ENCODE data around the gene DNAH8.
A peak's percentile ranks its signal among the peaks of the same experiment; 100 is the strongest.
"Not testable (repeated sequence)": the region's sequence is repeated elsewhere in the genome, so short reads cannot be mapped to it uniquely, and the experiment has no call there.

The DNAH8 gene

DNA sequence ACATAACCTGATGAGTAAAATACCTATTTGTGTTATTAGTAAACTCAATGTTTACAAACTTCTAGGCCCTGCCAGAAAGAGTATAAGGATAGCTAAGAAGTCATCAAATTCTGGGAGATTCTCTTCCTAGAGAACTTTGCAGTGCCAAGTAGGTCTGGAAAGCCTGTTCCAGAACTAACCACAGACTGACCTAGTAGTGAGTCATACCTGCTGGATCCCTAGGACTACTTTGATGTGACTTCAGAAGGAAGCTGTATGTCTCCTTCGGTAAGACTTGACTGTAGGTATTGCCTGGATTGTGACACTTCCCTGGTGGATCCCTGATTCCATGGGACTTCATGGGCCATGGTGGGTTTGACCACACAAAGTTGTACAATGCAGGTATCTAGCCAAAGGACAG, 131.7 kb downstream of the DNAH8 start:
- no peak for DNase-seq

DNA sequence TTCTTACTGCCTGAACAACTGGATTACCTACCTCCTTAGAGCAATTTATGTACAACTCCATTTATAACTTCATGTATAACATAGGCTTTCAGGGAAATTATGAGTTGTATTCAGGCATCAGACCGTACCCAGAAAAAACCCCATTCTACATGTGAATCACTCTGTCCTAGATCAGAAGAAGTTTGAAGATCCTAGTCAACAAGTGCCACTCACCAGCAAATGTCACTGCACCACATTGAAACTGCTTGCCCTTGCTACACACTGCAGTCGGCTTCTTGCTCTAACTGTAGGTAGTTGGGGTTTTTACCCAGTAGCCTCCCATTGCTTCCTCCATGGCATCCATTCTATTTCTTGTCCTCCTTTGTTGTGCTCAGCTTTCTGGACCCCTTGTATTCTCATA, 132.4 kb downstream of the DNAH8 start:
- no peak for DNase-seq

DNA sequence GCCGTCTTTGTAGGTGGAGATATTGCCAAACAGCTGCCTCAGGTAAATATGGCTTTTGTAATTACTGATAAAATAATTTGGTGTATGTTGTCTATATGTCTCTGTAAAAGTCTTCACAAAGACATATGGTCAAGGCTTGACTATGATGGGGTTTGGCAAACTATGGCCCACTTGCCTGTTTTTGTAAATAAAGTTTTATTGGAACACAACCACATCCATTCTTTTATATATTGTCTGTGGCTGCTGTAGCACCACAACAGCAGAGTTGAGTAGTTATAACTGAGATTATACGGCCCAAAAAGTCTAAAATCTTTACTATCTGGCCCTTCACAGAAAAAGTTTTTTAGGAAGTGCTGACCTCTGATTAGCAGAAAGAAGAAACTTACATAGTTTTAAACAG, 133.6 kb downstream of the DNAH8 start:
- no peak for DNase-seq

DNA sequence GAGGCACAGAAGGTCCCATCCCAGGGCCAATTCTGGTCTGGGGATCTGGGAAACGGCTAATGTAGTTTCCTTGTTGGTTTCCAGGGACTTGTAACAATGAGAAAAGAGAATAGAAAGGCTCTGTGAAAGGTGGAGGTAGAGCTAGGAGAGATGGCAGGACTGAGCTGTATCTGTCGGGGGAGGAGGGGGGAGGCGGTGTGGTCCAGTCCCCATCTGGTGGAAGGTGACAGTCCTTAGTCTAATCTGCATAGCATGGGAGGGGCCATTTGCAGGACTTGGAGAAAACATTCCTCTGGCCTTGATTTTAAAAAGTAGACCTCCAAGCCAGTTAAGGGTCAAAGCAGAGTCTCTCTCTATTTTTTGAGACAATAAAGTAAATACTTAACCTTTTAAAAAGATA, 137.1 kb downstream of the DNAH8 start:
- DNase-seq = no peak

DNA sequence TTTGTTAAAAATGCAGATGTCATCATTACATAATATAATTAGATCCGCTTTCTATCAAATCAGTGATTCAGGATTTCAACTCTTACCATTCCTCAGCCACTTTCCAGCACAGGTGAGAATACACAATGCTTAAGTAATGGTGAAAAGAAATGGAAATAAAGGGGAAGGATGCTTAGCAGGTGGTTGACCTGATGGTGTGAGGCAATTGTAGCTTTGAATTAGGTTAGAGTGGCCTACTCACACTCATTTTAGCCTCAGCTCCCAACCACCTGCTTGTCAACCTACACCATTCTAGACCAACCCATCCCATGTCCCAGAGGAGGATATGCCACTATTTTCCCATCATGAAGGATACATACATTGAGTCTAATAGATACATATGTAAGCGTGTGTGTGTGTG, 138.1 kb downstream of the DNAH8 start:
- DNase-seq = no peak

DNA sequence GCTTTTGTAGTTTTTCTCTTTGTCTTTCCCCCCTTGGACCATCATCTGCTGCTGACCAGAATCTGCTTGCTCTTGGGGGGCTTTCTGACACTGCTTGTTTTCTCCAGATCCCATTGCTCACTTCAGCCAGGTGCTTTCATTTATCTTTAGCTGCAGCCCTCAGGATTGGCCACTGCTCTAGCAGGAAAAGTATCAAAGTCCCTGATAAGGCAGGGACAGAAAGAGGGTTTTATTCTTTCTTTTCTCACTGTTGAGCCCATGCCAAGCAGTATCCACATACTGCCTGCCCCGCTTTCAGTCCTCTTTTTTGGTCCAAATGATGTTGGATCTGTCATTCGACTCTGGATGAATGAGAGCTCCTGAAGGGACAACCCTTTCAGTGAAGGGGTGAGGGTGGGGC, 141.4 kb downstream of the DNAH8 start:
- DNase-seq = no peak

DNA sequence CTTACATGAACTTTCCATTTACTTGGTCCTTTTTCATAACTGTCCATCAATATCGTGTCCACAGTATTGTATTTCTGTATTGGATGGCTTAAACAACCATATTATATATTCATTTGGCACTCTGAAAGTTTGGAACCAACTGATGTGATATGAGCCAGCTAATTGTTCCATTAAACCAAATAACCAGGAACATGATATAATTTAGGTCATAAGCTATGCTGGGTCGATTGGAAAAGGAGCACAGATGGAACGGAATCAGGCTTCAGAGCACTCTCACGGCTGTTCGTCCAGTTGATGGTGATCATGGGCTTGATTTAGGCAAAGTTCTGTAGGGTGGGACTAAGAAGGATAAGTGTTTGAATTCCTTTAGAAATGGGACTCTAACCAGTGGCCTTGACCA, 142.7 kb downstream of the DNAH8 start:
- DNase-seq = no peak

DNA sequence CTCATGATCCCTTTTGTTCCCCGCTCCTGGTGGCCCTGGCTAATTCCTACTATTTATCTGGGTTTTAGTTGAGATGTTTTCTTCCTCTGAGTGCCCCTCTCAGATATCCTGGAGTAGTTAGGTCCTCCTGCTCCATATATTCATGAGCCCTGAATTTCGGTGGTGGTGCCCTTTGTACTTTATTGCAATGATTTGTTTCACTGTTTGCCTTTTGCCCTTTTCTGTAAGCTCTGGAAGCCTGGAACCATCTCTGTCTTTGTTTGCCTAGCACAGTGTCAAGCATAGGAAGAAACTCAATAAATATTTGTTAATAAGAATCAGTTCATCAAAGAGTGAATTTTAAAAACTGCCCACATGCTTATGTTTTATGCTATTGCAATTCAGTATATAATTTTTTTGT, 144.9 kb downstream of the DNAH8 start:
- no peak for DNase-seq

DNA sequence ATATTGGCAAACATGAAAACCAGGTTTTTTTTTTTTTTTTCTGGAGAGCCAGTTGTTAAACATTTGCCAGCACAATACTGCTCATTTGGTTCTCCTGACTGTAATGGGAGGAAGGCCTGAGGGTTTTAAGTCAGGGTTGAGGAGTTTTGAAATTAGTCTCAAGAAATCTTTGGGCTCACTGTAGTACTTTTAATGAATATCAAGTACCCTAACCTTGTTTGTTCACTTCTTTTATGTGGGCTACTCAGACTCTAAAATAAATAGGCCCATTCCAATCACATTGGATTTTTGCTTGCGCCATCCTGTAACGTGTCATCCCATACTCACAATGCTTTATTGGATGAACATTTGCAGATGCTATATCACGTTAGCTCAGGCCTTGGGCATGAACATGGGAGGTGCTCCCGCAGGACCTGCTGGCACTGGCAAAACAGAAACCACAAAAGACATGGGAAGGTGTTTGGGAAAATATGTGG, 146.9 kb downstream of the DNAH8 start:
- peak; percentile 16 for DNase-seq

DNA sequence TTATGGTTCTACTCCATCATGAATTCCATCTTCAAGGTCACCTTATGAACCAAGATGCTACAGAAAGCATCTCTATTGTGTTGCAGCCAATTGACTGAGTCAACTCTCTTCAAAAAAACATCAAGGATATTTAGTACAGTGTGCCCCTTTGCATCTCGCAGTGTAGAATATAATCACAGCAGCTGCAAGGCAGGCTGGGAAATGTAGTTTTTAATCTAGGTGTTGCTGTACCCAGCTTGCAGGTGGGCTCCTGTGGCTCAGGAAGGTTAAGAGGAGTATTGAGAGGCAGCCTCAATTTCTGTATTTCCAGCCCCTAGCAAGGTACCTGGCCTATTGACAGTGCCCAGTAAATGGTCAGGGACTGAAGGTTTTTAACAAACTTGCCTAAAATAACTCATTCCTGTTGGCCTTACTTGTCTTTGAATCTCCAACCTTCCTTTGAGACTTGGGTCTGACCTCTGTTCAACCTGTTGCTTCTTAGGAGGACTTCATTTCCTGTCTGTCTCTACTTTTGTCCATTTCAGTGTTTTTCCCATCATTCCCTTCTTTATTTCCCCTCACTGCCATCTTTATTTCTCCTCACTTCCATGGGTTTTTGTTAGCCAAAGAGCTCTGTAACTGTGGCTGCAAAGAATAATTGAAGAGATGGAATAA, 150.5 kb downstream of the DNAH8 start:
- no peak for DNase-seq

DNA sequence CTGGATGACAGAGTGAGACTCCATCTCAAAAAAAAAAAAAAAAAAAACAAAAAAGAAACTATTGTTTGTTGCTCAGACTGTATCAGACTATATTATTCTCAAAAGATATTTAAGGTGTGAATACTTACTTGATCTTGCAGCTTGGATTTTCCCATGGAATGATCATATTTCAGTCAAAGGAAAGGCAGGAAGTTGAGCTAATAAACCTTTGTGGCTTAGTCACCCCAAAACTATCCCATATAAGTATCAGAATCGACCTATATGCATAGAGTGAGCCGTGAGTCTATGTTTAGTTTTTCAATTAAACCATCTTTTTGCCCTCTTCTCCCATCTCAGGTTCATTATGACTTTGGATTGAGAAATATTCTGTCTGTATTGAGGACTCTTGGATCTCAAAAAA, 152.6 kb downstream of the DNAH8 start:
- DNase-seq = no peak

DNA sequence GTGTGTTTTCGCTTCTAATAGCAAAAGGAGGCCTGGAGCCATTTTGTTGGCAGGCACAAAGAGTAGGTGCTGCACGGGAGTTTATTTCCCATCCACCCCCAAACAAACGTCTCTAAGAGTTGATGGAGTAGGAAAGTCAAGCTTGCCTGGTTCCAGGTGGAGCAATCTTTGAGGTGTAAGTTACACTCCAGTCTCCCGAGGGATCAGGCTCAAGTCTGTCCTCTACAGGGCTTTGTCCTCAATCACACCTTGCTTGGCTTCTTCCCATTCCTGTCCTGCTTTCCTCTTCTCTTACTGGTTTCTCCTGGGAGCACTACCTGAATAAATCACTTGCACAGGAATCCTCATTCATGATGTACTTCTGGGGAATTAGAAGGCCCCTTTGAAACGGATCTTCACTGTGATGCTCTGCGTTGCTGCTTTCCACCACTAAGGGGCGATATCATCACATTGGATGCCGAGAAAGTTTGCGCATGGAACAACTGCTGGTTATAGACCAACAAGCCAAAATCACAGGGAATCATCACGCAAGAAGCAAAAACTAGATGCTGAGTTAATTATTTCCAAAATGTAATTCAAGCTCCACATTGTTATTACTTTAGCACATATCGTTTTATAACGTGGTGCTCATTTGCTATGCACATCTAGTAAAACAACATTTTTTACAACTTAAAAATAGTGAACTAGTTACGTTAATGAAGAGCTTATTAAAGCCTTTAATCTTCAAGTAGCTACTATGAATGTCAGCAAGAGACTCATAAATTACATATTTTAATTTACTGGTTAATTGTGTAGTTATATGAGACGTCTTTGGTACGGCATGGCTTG, 156.8 kb downstream of the DNAH8 start:
- DNase-seq = peak; percentile 88

DNA sequence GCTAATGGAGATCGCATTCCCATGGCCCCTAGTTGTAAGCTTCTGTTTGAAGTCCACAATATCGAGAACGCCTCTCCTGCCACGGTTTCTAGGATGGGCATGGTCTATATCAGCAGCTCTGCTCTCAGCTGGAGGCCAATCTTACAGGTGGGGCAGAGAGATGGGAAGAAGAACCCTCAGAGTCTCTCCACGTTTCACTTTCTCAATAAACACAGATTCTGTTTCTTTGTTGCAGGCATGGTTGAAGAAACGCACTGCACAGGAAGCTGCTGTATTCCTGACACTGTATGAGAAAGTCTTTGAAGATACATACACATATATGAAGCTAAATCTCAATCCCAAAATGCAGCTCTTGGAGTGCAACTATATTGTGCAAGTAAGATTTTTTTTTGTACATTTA, 157.9 kb downstream of the DNAH8 start:
- no peak for DNase-seq

DNA sequence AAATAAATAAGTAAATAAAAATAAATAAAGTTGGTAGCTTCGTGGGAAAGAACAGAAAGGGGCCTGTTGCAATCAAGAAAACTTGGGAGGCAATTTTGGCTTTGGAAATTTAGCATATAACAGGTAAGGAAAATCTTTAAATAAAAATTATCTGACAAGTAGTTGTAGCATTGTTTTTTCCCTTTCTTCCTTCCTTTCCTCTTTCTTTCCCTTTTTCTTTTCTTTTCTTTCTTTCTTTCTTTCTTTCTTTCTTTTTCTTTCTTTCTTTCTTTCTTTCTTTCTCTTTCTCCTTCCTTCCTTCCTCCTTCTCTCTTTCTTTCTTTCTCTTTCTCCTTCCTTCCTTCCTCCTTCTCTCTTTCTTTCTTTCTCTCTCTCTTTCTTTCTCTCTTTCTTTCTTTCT, 158.7 kb downstream of the DNAH8 start:
- DNase-seq = not testable (repeated sequence)

DNA sequence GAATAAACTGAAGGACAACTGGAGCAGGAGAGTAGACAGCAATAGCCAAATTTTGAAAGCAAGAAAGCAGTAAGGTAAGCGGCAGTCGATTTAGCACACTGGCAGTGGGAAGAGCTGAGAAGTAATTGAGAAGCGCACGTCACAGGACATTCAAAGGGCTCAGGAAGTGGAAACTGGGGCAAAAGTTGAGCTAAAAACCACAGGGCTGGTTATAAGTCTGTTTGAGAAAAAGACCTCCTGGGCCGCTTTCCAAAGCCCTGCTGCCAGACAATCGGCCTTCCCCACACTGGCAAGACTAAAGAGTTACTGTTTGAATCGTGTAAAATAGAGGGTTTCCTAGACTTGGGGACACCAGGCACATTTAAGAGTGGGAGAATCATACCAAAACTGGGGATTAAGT, 161.4 kb downstream of the DNAH8 start:
- no peak for DNase-seq

DNA sequence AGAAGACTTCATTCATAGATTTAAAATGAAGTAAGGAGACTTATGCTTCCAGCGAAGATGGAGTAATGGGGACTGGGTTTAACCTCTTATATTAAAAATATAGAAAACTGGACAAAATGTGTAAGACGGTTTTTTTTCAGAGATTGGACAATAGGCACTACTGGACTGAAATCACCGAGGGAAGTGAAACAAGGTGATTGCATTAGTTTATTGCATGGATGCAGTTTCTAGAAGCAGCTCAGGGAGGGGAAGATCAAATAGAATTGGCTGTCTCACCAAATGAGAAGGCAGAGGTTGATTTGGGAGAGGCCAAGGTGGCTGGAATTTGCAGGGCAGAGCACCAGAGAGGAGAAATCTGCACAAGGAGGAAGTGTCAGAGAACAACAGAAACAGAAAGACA, 162.6 kb downstream of the DNAH8 start:
- DNase-seq = no peak

DNA sequence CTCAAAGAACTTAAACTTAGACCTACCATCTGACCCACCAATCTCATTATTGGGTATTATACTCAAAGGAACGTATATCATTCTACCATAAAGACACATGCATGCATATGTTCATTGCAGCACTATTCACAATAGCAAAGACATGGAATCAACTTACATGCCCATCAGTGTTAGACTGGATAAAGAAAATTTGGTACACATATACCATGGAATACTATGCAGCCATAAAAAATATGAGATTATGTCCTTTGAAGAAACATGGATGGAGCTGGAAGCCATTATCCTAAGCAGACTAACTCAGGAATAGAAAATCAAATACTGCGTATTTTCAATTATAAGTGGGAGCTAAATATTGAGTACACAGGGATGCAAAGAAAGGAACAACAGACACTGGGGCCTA, 167.0 kb downstream of the DNAH8 start:
- DNase-seq = no peak

DNA sequence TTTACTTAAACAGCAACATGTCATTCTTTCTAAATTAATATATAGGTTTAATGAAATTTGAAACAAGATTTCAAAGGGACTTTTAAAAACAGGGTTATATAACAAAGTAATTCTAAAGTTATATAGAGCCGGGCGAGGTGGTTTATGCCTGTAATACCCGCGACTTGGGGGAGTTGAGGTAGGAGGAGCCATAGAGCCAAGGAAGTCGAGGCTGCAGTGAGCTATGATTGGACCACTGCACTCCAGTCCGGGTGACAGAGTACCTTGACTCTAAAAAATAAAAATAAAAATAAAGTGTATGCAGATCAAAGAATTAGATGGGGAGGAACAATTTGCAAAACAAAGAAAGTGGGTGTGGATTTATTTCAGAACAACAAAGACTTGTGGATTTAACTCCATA, 182.4 kb downstream of the DNAH8 start:
- no peak for DNase-seq

DNA sequence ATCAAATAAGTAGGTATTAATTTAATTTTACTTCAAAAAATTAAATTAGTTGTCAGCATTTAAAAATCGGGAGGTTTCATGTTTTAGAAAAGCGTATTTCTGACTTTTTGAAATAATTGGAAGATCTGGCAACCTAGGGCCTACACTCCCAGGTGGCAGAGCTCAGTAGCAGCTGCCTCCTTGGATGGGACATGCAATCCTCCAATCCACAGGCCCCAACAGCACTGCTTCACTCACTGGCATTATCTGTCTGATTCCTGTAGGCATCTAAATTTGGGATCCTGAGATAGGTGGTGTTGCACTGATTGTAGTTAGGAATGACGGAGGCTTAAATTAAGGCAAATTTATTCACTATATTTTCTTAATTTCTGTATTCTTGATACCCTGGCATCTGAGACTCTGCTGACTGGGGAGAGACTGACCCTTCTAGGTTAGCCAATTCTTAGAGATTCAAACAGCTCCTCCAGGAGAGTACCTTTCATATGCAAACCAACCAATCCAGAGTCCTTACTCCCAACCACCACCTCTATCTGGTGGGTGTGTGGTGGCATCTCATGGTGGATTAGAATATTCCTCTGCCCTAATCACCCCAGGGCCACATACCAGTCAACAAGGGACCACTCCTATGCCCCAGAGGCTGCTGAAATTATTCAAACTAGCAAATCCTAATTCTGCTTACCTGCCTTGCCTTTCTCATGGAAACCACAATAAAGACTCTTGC, 186.9 kb downstream of the DNAH8 start:
- DNase-seq = no peak

DNA sequence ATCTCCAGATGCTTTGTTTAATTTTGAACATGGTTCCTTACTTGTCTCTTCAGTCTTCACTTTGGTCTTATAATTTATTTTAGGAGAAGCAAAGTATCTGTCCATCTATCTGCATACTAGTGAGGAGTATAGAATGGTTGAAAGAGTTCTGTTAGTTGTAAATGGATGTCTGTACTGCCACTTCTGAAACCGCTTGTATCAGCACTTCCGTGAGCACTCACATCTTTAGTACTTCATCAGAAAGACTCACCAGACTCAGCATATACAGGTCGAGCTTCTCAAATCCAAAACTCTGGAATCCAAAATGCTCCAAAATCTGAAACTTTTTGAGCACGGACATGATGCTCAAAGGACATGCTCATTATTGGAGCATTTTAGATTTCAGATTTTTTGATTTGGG, 191.5 kb downstream of the DNAH8 start:
- DNase-seq = peak; percentile 7

DNA sequence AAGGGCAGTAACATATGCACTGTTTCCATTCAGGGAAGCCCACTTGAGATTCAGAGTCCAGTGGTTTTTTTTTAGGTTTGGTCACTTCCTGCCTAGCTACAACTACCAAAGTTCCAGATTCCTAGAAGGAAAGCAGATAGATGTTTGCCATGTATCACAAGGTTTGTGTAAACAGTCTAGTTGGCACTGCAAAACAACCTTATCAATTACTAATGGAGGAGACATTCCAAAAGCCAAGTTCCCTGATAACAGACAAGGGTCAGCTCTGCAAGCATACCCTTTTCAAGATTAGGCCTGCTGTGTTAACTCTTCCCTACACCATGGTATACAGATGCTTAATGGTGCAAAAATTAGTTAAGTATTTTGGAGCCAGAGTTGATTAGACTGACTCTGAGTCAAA, 192.2 kb downstream of the DNAH8 start:
- DNase-seq = no peak

DNA sequence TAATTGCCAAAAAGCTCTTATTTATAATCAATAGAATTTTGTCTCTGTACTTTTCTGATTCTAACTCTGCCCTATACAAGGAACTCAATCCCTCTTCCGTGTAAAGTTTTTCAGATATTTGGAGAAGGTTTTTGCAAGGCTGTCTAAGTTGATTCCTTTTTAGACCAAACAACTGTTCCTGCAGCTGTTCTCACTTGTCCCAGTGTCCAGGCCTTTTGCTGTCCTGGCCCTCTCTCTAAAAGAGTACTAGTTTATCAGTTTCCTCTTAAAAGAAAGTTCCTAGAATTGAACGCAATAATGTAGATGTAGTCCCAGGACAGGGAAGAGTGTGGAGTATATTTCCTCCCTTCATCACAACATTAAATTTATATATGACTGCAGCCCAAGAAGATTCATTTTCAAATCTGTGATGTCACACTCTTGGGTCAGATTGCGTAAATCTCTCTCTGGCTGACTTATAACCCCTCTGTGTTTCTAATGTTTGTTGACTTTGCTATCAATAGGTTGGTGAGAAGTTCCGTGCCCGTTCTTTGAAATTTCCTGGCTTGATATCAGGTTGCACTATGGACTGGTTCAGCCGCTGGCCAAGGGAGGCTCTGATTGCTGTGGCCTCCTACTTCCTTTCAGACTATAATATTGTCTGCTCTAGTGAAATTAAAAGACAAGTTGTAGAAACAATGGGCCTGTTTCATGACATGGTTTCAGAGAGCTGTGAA, 194.1 kb downstream of the DNAH8 start:
- peak; percentile 93 for DNase-seq

DNA sequence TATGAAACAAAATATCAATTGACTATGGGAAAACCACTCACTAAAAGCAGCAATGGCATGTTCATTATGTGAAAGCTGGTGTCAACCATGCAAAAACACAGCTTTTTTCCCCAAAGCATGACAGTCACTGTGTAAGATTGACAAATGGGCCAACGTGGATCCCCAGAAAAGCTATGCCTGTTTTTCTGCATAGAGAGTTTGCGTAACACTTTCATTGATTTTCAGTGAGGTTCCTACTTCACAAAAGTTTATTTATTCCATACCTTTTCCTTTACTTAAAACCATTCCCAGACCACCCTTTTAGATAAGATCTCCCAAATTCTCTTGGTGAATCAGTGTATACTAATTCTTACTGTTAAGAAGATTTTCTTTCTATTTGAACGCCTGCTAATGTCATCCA, 195.1 kb downstream of the DNAH8 start:
- DNase-seq = no peak
